NCI-H128 (cell line): Measurements from ENCODE around the gene PXDN.

Source experiments
- DNase-seq: peaks from one replicate; lab custom pipeline; 2025; ENCODE audit not compliant: unreplicated experiment; lab: John Stamatoyannopoulos, UW

Gene PXDN

DNA sequence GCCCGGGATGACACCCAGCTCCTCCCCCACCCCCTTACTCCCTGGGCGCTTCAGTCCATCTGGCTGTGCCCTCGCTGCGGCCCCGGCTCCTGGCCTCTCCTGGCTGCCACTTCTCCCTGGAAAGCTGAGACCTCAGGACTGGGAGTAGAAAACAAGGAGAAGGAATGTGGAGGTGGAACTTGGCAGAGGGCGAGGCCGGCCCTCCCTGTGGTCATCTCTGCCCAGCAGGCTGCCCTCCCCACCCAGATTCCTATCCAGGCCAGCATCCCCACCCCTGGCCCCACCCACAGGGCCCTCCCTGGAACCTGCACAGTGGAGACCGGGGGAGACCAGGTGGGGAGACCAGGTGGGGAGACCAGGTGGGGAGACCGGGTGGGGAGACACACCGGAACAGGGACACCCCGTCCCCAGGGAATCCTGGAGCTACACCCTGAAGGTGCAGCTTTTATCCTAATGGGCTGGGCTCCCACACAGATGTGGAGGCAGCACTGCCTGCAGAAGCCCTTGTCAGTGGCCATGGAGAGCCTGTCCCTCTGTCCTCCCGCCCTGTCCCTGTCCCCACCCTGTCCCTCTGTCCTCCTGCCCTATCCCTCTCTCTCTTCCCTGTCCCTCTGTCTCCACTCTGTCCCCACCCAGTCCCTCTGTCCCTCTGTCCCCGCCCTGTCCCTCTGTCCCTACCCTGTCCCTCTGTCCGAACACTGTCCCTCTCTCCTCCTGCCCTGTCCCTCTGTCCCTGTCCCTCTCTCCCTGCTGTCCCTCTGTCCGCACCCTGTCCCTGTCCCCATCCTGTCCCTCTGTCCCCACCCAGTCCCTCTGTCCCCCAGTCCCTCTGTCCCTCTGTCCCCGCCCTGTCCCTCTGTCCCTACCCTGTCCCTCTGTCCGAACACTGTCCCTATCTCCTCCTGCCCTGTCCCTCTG, 157.1 kb downstream of the PXDN start:
- no peak for DNase-seq

DNA sequence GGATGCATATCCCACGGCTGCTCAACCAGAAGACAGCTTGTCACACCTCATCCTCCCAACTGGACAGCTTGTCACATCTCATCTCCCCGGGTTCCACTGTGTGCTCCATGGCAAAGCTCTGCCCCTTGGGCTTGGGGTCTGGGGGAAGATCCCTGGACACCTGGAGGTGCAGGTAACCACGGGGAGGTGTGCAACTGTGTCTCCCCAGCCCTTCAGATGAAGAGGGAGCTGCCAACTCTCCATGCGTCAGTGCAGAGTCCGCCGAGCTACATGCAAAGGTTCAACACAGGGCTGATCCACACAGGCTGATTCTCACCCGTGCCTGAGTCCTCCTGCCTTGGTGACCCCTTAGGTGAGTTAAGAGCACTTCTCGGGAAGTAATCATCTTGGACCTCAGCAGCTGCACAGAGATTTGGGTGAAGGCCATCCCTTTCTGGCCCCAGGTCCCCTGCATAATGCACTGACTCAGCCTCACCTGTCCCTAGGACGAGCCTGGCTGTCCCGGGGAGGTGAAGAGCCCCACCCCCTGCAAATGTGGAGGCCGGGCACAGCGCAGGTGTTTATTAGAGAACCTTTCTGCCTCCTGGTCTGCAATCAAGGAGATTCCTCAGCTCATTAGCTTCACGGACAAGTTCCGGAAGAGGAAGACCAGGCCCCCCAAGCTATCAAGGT, 157.9 kb downstream of the PXDN start:
- DNase-seq = no peak

DNA sequence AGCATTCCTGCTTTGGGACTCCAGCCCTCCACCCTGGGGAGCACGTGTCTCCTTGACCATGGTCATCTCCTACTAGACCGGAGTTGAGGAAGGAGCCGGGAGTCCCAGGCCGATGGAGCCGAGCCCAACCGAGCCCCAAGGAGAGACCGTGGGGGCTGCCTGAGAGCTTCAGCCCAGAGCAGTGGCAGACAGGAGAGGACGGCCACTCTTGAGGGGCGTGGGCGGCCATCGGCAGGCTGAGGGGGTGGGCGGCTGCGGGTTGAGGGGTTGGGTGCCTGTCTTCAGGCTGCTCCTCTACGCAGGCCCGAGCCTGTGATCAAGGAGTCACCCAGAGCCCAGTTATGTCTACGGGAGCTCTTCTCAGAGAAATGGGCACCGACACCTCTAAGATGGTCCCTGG, 158.7 kb downstream of the PXDN start:
- DNase-seq = no peak

DNA sequence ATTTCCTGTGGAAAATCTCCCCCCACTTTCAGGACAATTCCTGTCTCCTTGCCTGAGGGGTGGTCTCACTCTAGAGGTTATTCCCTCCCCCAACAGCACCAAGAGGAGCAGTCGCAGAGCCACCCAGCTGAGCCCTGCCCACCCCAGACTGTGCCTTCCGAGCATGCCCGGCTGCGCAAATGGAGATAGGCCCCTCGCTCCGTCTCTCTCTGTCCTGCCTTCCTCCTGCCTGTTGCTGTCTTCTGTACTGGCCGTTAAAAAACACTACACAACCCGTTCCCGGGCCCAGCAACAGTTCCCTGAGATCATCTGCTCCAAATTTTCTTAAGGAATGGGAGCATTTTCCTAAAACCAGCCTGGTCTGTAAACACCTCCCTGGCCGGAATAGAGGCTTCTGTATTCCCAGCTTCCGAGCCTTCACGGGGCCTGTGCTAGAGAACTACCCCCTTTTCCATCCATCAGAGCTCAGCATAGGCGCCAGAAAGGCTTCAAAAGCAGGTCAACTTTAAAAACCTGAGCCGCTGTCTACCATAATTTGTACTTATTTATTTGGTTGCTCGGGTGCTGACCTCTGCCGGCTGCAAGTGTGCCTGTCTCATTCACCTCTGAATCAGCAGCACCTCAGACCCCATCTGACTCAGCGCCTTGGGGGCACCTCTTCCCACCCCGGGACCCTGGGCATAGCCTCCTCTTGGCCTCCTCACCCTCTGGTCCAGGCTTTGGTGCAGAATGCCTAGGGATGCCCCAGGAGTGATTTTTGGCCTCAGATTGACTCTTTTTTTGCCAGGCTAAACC, 159.4 kb downstream of the PXDN start:
- DNase-seq = no peak

DNA sequence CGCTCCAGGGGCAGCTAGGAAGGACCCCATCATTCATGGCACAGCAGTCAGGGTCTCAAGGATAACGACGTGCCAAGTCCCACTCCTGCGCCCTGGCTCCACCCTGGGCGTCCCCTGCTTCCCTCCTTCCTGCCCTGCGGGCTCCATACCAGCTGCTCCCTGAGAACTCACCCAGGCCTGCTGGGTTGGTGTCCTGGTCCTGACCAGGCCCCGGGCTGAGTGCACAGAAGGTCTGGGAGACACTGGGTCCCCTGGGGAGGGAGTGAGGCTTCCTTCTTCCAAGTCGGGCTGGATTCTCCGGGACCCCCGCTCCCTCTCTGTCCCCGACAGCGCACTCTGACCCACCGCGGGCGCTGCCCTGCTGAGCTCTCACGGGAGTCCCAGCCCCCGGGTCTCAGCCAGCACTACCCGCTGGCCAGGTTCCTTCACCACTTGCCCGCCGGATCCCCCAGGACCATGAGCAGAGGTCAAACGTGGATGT, 160.2 kb downstream of the PXDN start:
- DNase-seq = no peak

DNA sequence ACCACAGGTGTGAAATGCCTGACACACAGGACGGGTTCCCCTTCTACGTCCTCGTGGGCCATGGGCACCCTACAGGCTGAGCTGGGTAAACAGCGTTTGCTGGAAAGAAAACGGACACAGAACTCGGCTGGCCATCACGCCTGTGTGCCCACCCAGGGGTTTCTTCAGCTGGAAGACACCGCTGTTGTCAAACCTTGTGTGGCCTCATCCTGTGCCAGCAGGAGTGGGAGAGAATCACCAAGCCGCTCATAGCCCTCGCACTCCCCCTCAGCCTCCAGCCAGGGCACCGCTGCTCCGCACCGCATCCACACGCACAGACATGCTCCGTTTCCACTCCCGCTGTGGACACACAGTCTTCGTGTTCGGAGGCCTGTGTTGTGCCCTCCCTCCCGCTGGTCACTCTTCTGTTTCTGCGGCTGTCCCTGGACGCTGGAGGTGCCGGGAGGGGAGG, 161.4 kb downstream of the PXDN start:
- no peak for DNase-seq

DNA sequence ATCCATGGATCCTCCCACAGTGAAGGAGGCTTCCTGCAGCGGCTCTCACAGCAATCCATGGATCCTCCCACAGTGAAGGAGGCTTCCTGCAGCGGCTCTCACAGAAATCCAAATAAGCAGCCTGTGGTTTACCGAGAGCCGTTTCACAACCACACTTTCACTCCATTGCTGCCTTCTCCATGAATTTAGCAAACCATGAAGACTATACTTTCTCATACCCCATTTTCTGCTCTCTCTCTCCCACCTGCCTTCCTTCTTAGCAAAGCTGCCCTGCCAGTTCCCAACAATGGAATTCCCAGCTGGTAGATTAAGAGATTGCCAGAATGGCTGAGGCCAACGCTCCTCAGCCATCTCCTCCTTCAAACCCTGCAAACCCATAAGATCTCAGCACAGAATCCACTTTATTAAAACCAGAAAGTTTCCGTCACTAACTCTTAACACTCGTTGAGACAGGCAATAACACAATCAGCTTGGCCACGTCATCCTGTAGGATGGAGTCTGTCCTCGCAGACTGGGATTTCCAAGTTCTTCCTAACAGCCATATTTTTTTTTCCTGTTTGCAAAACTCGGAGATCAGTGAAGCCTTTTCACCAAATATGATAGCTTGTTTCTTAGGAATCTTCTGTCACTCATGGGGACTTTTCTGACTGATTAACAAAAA, 162.2 kb downstream of the PXDN start:
- DNase-seq = no peak
